Measurements from ENCODE around the gene PEX11B. TPM values are rescaled to one million over a fixed set of nuclear protein-coding genes. Genes with fewer than 3 reads are reported as not detected.

The PEX11B gene
- total RNA-seq, 4 donors from 2014 or later: 8.8 to 38.9 (median 27.0) TPM

DNA sequence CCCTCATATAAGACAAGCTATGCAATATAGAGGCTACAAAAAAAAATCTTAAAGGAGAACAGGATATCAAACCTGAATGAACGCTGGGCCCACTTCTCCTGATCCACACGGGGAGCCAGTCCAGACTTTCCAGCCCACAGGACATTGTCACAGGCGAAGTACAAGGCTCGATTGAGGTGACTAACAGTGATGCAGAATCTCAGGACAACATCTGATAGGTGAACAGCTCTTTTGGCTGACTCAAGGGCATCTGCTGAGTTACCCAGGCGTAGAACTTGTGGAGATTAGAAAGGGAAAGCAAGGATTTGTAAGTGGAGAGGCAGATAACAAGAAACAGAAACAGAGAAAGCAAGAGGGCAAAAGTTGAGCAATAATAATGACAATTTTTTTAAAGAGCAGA is 1.8 kb downstream of the PEX11B start:
- Histone ChIP-seq H3K4me3 (no peak overlapping the region), H3K4me1 (peaks cover 15 to 26% (median 21%) of the 10 kb centered on the region in 4 donors), H3K36me3 (peaks cover 0 to 11% (median 4%) of the 10 kb centered on the region in 4 donors), H3K9me3 (no peaks in the 10 kb centered on the region), H3K27ac (no peak overlapping the region), H3K27me3 (no peaks in the 10 kb centered on the region)
- in situ Hi-C loops (cut with MboI; ENCODE audit: low pct_ligation_motif_present in 1 of 4, low pct_unique_long_range_greater_than_20kb in 1 of 4, low sequenced_read_pairs in 3 of 4) (no loop called here), intact Hi-C loops (cut with DNase I; ENCODE audit: low total_unique reads) (no loop called here)
- WGBS, 2 donors (ENCODE audit: low coverage in 1 of 2): 87 to 91% methylated on average over 5 of the region's 5 CpGs
- DNase-seq: no peak
- no peak for TF ChIP-seq POLR2AphosphoS5 (IDR thresholded peaks at IDR 0.05)
- TF ChIP-seq CTCF (IDR thresholded peaks at IDR 0.05): no peak
- TF ChIP-seq POLR2A (IDR thresholded peaks at IDR 0.05): no peak

DNA sequence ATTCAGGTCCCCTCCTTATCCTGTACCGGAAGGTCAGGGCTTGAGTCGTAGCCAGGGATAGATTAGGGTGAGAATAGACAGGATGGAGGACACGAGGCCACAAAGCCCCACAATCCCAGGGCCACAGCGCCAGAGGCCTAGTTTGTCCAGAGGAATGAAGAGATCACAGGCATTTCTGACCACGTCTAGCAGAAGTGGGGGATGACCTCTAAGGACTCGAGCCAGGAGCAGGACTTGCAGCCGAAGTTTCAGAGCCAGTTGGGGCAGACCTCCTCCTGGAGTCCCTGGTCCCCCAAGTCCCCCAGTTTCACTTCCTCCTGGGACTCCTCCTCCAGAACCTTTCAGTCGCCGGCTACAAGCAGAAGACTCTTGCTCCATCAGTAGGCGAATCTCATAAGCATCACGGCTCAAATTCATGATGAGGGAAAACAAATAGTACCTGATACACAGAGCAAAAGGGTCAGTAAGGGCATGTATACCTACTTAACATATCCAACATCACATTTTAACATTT is 6.3 kb downstream of the PEX11B start:
- H3K36me3 ChIP-seq: peaks cover 0 to 22% (median 10%) of the 10 kb centered on the region in 4 donors
- 79 to 90% methylated on average over 2 to 11 of the region's 11 CpGs for WGBS, 2 donors (ENCODE audit: low coverage in 1 of 2)
- TF ChIP-seq POLR2A (IDR thresholded peaks at IDR 0.05) (no peak), POLR2AphosphoS5 (IDR thresholded peaks at IDR 0.05) (no peak), CTCF (IDR thresholded peaks at IDR 0.05) (no peak), EP300 (IDR thresholded peaks at IDR 0.05; ENCODE audit: low read depth) (no peak)
- H3K27me3 ChIP-seq: no peaks in the 10 kb centered on the region
- intact Hi-C loops (cut with DNase I; ENCODE audit: low total_unique reads): no loop called here
- no peaks in the 10 kb centered on the region for H3K9me3 ChIP-seq
- no peak for DNase-seq
- no peak overlapping the region for H3K4me3 ChIP-seq
- in situ Hi-C loops (cut with MboI; ENCODE audit: low pct_ligation_motif_present in 1 of 4, low pct_unique_long_range_greater_than_20kb in 1 of 4, low sequenced_read_pairs in 3 of 4): no loop called here
- no peak overlapping the region for H3K27ac ChIP-seq
- H3K4me1 ChIP-seq: peaks cover under 1 to 9% (median 6%) of the 10 kb centered on the region in 4 donors

- Histone ChIP-seq H3K9me3 (no peaks in the 10 kb centered on the region), H3K27ac (no peak overlapping the region), H3K27me3 (no peaks in the 10 kb centered on the region), H3K4me3 (no peak overlapping the region), H3K4me1 (peaks cover 0 to 5% (median 0%) of the 10 kb centered on the region in 4 donors), H3K36me3 (peaks cover 0 to 18% (median 7%) of the 10 kb centered on the region in 4 donors)
- TF ChIP-seq POLR2A (IDR thresholded peaks at IDR 0.05): no peak
- intact Hi-C loops (cut with DNase I; ENCODE audit: low total_unique reads) (no loop called here), in situ Hi-C loops (cut with MboI; ENCODE audit: low pct_ligation_motif_present in 1 of 4, low pct_unique_long_range_greater_than_20kb in 1 of 4, low sequenced_read_pairs in 3 of 4) (no loop called here)
- DNase-seq: no peak
- 62% methylated on average over 1 of the region's 1 CpG; no CpG with 5 or more reads in 1 of the 2 donors for WGBS, 2 donors (ENCODE audit: low coverage in 1 of 2)
Measured at GRCh38 chr1:145908653-145909052, 9.9 kb downstream of the PEX11B start.

- Histone ChIP-seq H3K27me3 (no peaks in the 10 kb centered on the region), H3K9me3 (no peaks in the 10 kb centered on the region), H3K36me3 (peaks cover 0 to 17% (median 7%) of the 10 kb centered on the region in 4 donors), H3K4me1 (peaks cover 0 to 5% (median 0%) of the 10 kb centered on the region in 4 donors), H3K4me3 (no peak overlapping the region), H3K27ac (no peak overlapping the region)
- in situ Hi-C loops (cut with MboI; ENCODE audit: low pct_ligation_motif_present in 1 of 4, low pct_unique_long_range_greater_than_20kb in 1 of 4, low sequenced_read_pairs in 3 of 4): no loop called here
- intact Hi-C loops (cut with DNase I; ENCODE audit: low total_unique reads): no loop called here
- WGBS, 2 donors (ENCODE audit: low coverage in 1 of 2): 71 to 82% methylated on average over 5 to 10 of the region's 10 CpGs
- no peak for TF ChIP-seq POLR2A (IDR thresholded peaks at IDR 0.05)
- no peak for TF ChIP-seq POLR2AphosphoS5 (IDR thresholded peaks at IDR 0.05)
- no peak for TF ChIP-seq EP300 (IDR thresholded peaks at IDR 0.05; ENCODE audit: low read depth)
- TF ChIP-seq CTCF (IDR thresholded peaks at IDR 0.05): no peak
- no peak for DNase-seq
Measured at GRCh38 chr1:145906954-145907753, 11.4 kb downstream of the PEX11B start.

Data from transverse colon (tissue), 4 donors.